Retinal pigment epithelial cell (primary cell): ENCODE results near the gene ARHGAP18.

Experiments
- DNase-seq: peaks from one replicate; pipeline ENCODE4 v3.0.0-alpha.2; 2010; ENCODE audit warnings: low read depth
- H3K4me3 ChIP-seq: 2 replicates; pipeline ENCODE4 v1.5.1; 2011; ENCODE audit warnings: mild to moderate bottlenecking, low read length, control low read depth, moderate library complexity
- CTCF ChIP-seq: conservative IDR thresholded peaks from 2 replicates; pipeline ENCODE4 v1.5.1; 2011; ENCODE audit warnings: low read depth, low read length, control low read depth, inconsistent platforms

The ARHGAP18 gene

GRCh38 chr6:129679275-129679674 lies 30.7 kb downstream of the ARHGAP18 start:
- no peak for TF ChIP-seq CTCF
- DNase-seq, result no peak
- no peak overlapping the region for H3K4me3 ChIP-seq

- no peak for TF ChIP-seq CTCF
- H3K4me3 ChIP-seq, result no peak overlapping the region
- DNase-seq, result no peak
These were observed 31.5 kb downstream of the ARHGAP18 start for GRCh38 chr6:129678463-129678862.

GRCh38 chr6:129677620-129678325 lies 32.2 kb downstream of the ARHGAP18 start:
- DNase-seq, result no peak
- H3K4me3 ChIP-seq, result no peak overlapping the region
- TF ChIP-seq CTCF, result no peak

GRCh38 chr6:129675669-129676472 lies 34.1 kb downstream of the ARHGAP18 start:
- TF ChIP-seq CTCF, result no peak
- DNase-seq, result no peak
- no peak overlapping the region for H3K4me3 ChIP-seq

- H3K4me3 ChIP-seq, result no peak overlapping the region
- TF ChIP-seq CTCF, result no peak
- no peak for DNase-seq
These were observed 36.2 kb downstream of the ARHGAP18 start for GRCh38 chr6:129673748-129674147.

GRCh38 chr6:129672881-129673631 lies 36.9 kb downstream of the ARHGAP18 start:
- TF ChIP-seq CTCF, result no peak
- no peak overlapping the region for H3K4me3 ChIP-seq

More at GRCh38 chr6:129672881-129673631, 36.9 kb downstream of the ARHGAP18 start:
- DNase-seq, result no peak
